ENCODE data around the gene DEFB121. TPM values are rescaled to one million over a fixed set of nuclear protein-coding genes. Genes with fewer than 3 reads are reported as not detected.

Gene DEFB121
- total and polyA plus RNA-seq, 11 donors, result not detected

DNA sequence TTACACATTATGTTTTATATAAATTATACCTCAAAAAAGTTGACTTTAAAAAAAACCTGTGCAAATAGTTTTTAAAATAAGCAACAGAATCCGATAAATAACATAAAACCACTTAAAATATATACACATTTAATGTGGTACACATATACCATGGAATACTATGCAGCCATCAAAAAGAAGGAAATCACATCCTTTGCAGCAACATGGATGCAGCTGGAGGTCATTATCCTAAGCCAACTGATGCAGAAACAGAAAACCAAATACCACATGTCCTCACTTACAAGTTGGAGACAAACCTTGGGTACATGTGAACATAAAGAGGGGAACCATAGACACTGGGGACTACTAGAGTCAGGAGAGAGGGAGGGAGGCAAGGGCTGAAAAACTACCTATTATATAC lies 4.0 kb upstream of the DEFB121 start:
- no peaks in the 10 kb centered on the region for H3K4me1 ChIP-seq
- H3K27me3 ChIP-seq, result peaks cover 0 to 29% (median 0%) of the 10 kb centered on the region in 9 donors
- WGBS, 4 donors, result 26 to 43% (median 35%) methylated on average over 1 of the region's 1 CpG
- intact Hi-C loops (cut with DNase I), result no loop called here
- TF ChIP-seq POLR2A (IDR thresholded peaks at IDR 0.05), result no peak
- TF ChIP-seq, protein P1, sequence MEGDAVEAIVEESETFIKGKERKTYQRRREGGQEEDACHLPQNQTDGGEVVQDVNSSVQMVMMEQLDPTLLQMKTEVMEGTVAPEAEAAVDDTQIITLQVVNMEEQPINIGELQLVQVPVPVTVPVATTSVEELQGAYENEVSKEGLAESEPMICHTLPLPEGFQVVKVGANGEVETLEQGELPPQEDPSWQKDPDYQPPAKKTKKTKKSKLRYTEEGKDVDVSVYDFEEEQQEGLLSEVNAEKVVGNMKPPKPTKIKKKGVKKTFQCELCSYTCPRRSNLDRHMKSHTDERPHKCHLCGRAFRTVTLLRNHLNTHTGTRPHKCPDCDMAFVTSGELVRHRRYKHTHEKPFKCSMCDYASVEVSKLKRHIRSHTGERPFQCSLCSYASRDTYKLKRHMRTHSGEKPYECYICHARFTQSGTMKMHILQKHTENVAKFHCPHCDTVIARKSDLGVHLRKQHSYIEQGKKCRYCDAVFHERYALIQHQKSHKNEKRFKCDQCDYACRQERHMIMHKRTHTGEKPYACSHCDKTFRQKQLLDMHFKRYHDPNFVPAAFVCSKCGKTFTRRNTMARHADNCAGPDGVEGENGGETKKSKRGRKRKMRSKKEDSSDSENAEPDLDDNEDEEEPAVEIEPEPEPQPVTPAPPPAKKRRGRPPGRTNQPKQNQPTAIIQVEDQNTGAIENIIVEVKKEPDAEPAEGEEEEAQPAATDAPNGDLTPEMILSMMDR (IDR thresholded peaks at IDR 0.05), result no peak
- DNase-seq, result no peak
- H3K4me3 ChIP-seq, result no peak overlapping the region
- no peak for ATAC-seq
- no peak overlapping the region for H3K27ac ChIP-seq
- no peaks in the 10 kb centered on the region for H3K36me3 ChIP-seq
- no peaks in the 10 kb centered on the region for H3K9me3 ChIP-seq

DNA sequence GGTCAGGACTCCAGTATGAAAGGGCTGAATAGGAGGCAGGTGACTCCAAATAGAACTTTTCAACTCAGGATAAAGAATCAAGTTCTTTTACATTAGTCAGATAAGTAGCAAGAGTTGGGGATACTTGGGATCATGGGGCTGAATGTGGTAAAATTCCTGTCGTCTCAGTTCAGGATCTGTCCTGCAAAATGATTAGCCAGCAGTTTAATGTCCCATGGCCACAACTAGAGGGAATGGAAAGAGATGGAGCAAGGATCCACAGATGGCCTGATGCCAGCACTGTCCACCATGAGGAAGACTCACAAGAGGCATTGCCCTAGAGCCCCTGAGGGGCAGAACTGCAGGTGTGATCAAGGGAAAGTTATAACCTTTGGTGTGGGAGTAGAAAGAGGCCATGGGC lies 2.1 kb downstream of the DEFB121 start:
- ATAC-seq, result no peak
- TF ChIP-seq, protein P1 (IDR thresholded peaks at IDR 0.05), result no peak
- no peak for TF ChIP-seq POLR2A (IDR thresholded peaks at IDR 0.05)
- Histone ChIP-seq H3K9me3 (no peaks in the 10 kb centered on the region), H3K36me3 (no peaks in the 10 kb centered on the region), H3K27me3 (peaks cover 0 to 13% (median 0%) of the 10 kb centered on the region in 9 donors), H3K4me1 (no peaks in the 10 kb centered on the region), H3K27ac (no peak overlapping the region), H3K4me3 (no peak overlapping the region)
- 37 to 50% (median 46%) methylated on average over 1 of the region's 1 CpG for WGBS, 4 donors
- DNase-seq, result no peak
- intact Hi-C loops (cut with DNase I), result no loop called here

DNA sequence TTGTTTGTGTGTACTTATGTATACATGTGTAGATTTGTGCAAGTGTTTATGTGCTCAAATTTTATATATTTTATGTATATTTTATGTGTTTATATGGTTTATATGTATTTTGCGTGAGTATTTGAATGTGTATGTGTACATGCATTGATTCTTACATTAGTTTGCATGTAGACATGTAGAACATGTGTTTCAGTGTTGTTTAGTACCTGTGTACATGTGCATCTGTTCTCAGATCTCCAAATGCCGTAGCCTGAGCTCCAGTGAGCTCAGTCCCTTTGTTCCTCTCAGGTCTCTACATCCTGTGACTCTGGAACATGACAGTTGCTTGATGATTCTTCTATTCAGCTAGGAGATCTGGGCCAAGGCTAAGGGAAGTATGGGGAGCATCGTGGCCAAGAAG lies 11.1 kb downstream of the DEFB121 start:
- Histone ChIP-seq H3K9me3 (no peaks in the 10 kb centered on the region), H3K4me1 (no peaks in the 10 kb centered on the region), H3K36me3 (no peaks in the 10 kb centered on the region), H3K27me3 (peaks cover 0 to 14% (median 0%) of the 10 kb centered on the region in 9 donors), H3K4me3 (no peak overlapping the region), H3K27ac (no peak overlapping the region)
- 37 to 44% (median 39%) methylated on average over 3 of the region's 3 CpGs for WGBS, 4 donors
- no peak for TF ChIP-seq POLR2A (IDR thresholded peaks at IDR 0.05)
- TF ChIP-seq, protein P1 (IDR thresholded peaks at IDR 0.05), result no peak
- ATAC-seq (no peak), DNase-seq (no peak)
- intact Hi-C loops (cut with DNase I), result no loop called here

- H3K36me3 ChIP-seq, result no peaks in the 10 kb centered on the region
- intact Hi-C loops (cut with DNase I), result no loop called here
- peaks cover 0 to 21% (median 0%) of the 10 kb centered on the region in 9 donors for H3K27me3 ChIP-seq
- H3K4me1 ChIP-seq, result no peaks in the 10 kb centered on the region
- TF ChIP-seq POLR2A (IDR thresholded peaks at IDR 0.05), result no peak
- TF ChIP-seq, protein P1 (IDR thresholded peaks at IDR 0.05), result no peak
- DNase-seq (no peak), ATAC-seq (no peak)
- no peak overlapping the region for H3K4me3 ChIP-seq
- H3K27ac ChIP-seq, result no peak overlapping the region
- 54 to 66% (median 61%) methylated on average over 2 of the region's 2 CpGs for WGBS, 4 donors
- H3K9me3 ChIP-seq, result no peaks in the 10 kb centered on the region
Observed at GRCh38 chr20:31392836-31393235, 13.2 kb downstream of the DEFB121 start.

Data from heart left ventricle (tissue), 16 donors.